Ovary (tissue), 9 donors: ENCODE data around the gene UBR1. TPM values are rescaled to one million over a fixed set of nuclear protein-coding genes. Genes with fewer than 3 reads are reported as not detected.

ENCODE experiments used
- DNase-seq, 5 donors: peaks; one replicate each; pipeline ENCODE4 v3.0.0-alpha.2; 2019 to 2020
- H3K27ac ChIP-seq, 2 donors: fragments of 200-600 bp; one replicate each; pipeline versions ENCODE4 v1.5.1 to v1.8.0; 2019 to 2022
- H3K27me3 ChIP-seq: fragments of 200-600 bp; one replicate; pipeline ENCODE4 v1.8.0; 2022
- H3K36me3 ChIP-seq: fragments of 200-600 bp; sonication (generic); one replicate; pipeline ENCODE4 v1.5.1; 2019
- H3K4me1 ChIP-seq: one replicate; pipeline ENCODE4 v1.8.1; 2013; ENCODE audit warnings: mild to moderate bottlenecking, moderate library complexity; ENCODE audit not compliant: insufficient read depth
- H3K4me3 ChIP-seq: fragments of 200-600 bp; sonication (generic); one replicate; pipeline ENCODE4 v1.5.1; 2017
- H3K9me3 ChIP-seq, 2 donors: fragments of 200-600 bp in 1 of 2; sonication (generic) in 1 of 2; one replicate each; pipeline versions ENCODE4 v1.5.1 to v1.8.1; 2013 to 2019; ENCODE audit warnings: mild to moderate bottlenecking in 1 of 2, moderate library complexity in 1 of 2
- EP300 ChIP-seq: sonication (generic); formaldehyde crosslinking; IDR thresholded peaks from one replicate; pipeline ENCODE4 v1.6.1; 2017; ENCODE audit warnings: antibody characterized with exemption
- POLR2A ChIP-seq: fragments of 450-650 bp; IDR thresholded peaks from one replicate; pipeline ENCODE4 v1.6.1; 2017; ENCODE audit warnings: antibody characterized with exemption, mild to moderate bottlenecking, moderate library complexity
- WGBS, 3 donors: extraction: QIAGEN DNeasy Blood & Tissue Kit in 1 of 3; methylation state at CpG; one replicate each; pipeline versions ENCODE4 v1.1.5 to v1.1.7; 2013 to 2017; 5-methylcytosine and 5-hydroxymethylcytosine counted together
- intact Hi-C, 4 donors: fragments of 100-400 bp; cut with DNase I; formaldehyde crosslinking; loops; one replicate each; pipeline versions ENCODE4 v1.11.0 to v1.15.1; 2022 to 2023
- polyA plus RNA-seq, 2 donors: library from polyadenylated mRNA; stranded (reverse); fragments of 200-250 nt in 1 of 2; fragments of 350-450 nt in 1 of 2; fragmentation: Illumina TruSeq in 1 of 2; extraction: RNeasy Lipid Tissue Mini Kit (QIAGEN cat#74804) in 1 of 2; gene quantifications; one replicate each; pipeline ENCODE4 v1.2.3, GENCODE V29; 2013 to 2014
- total RNA-seq, 7 donors: library from RNA; depleted of rRNA in 2 of 7; stranded (reverse); fragments of >200 nt in 2 of 7; fragmentation: NEBNext Ultra II Directional in 3 of 7; extraction: Animal tissue kit (Norgen Biotek cat#: 25700) in 3 of 7; gene quantifications; one replicate each; pipeline versions ENCODE4 v1.1.0 to v1.2.4, GENCODE V29; 2016 to 2023
- TF ChIP-seq, protein P1 (sequence below), 3 donors: fragments of 450-650 bp in 2 of 3; fragments of 200-600 bp in 1 of 3; IDR thresholded peaks; one replicate each; pipeline versions ENCODE4 v1.5.1 to v1.8.0; 2016 to 2022; ENCODE audit warnings: antibody characterized with exemption in 3 of 3, mild to moderate bottlenecking in 1 of 3
- donor health status: DM: no; HTN: no; CAD: no; lungs with moderate emphysema.
- donor health status: DM: no; HTN: no; CAD: no.
- donor health status: Bipolar disorder and iron deficiency.
- donor health status: DM: yes; HTN: yes; CAD: no.
- donor health status: DM: no; HTN: no; CAD: no.
- donor health status: DM: yes; HTN: yes; CAD: no.

The UBR1 gene
- total and polyA plus RNA-seq, 9 donors, result 7.5 to 34.1 (median 26.8) TPM

DNA sequence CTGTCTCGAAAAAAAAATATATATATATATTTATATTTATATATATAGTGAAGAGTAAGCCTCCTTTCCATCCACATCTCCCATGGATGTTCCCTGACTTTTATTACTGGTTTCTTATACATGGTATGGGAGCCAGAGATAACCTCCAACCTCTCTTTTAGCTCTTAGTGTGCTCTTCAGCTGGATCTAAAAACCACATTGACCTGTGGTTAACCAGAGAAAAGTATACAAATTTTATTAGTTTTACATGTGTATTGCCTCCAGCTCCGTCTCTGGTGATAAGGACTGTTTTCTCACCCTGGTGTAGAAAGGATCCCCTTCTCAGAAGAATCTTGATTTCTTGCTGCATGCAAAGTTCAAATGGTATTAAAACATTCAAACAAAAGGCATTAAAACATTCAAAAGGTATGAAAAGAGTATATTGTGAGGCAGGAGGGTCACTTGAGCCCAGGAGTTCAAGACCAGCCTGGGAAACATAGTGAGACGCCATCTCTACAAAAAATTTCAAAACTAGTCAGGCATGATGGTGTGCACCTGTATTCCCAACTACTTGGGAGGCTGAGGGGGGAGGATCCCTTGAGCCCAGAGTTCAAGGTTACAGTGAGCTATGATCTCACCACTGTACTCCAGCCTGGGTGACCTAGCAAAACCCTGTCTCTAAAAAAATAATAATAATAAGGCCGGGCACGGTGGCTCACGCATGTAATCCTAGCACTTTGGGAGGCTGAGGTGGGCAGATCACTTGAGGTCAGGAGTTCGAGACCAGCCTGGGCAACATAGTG, 171.8 kb downstream of the UBR1 start:
- DNase-seq, result no peak
- no peaks in the 10 kb centered on the region for H3K36me3 ChIP-seq
- no peak overlapping the region for H3K4me3 ChIP-seq
- TF ChIP-seq EP300 (no peak), POLR2A (no peak)
- intact Hi-C loops, result no loop called here
- H3K4me1 ChIP-seq, result peaks cover 2% of the 10 kb centered on the region
- H3K27me3 ChIP-seq, result no peaks in the 10 kb centered on the region
- no peaks in the 10 kb centered on the region for H3K9me3 ChIP-seq
- no peak overlapping the region for H3K27ac ChIP-seq
- 42 to 50% (median 47%) methylated on average over 7 of the region's 7 CpGs for WGBS, 3 donors

DNA sequence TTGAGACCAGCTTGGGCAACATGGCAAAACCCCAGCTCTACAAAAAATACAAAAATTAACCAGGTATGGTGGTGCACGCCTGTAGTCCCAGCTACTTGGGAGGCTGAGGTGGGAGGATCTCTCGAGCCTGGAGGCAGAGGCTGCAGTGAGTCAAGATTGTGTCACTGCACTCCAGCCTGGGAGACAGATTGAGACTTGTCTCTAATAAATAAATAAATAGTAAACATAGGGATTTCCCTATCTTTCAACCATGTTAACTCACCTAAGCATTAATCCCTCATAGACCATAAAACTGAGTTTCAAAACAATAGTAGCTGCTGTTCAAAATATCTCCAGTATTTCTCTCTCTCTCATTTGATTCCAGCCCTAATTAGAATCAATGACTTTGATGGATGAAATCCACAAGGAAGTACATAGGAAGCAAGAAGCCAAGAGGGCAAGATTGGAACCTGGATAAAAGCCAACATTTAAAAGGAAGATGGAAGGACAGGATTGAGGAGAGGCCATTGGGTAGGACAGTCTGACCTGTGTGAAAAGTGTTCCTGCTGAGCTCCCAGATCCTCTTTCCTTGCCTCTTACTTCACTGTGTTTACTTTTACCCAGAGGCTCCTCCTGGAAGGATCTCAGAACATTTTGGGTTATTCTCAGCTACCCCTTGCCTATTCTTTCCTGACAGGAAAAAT, 172.9 kb downstream of the UBR1 start:
- H3K9me3 ChIP-seq, result no peaks in the 10 kb centered on the region
- no peaks in the 10 kb centered on the region for H3K36me3 ChIP-seq
- H3K4me3 ChIP-seq, result no peak overlapping the region
- H3K27ac ChIP-seq, result no peak overlapping the region
- no peak for TF ChIP-seq POLR2A
- TF ChIP-seq EP300, result no peak
- TF ChIP-seq, protein P1, sequence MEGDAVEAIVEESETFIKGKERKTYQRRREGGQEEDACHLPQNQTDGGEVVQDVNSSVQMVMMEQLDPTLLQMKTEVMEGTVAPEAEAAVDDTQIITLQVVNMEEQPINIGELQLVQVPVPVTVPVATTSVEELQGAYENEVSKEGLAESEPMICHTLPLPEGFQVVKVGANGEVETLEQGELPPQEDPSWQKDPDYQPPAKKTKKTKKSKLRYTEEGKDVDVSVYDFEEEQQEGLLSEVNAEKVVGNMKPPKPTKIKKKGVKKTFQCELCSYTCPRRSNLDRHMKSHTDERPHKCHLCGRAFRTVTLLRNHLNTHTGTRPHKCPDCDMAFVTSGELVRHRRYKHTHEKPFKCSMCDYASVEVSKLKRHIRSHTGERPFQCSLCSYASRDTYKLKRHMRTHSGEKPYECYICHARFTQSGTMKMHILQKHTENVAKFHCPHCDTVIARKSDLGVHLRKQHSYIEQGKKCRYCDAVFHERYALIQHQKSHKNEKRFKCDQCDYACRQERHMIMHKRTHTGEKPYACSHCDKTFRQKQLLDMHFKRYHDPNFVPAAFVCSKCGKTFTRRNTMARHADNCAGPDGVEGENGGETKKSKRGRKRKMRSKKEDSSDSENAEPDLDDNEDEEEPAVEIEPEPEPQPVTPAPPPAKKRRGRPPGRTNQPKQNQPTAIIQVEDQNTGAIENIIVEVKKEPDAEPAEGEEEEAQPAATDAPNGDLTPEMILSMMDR (IDR thresholded peaks at IDR 0.05), result no peak
- H3K4me1 ChIP-seq, result peaks cover 2% of the 10 kb centered on the region
- intact Hi-C loops, result no loop called here
- WGBS, 3 donors, result 95 to 97% (median 96%) methylated on average over 2 of the region's 2 CpGs
- DNase-seq, result no peak
- H3K27me3 ChIP-seq, result no peaks in the 10 kb centered on the region

DNA sequence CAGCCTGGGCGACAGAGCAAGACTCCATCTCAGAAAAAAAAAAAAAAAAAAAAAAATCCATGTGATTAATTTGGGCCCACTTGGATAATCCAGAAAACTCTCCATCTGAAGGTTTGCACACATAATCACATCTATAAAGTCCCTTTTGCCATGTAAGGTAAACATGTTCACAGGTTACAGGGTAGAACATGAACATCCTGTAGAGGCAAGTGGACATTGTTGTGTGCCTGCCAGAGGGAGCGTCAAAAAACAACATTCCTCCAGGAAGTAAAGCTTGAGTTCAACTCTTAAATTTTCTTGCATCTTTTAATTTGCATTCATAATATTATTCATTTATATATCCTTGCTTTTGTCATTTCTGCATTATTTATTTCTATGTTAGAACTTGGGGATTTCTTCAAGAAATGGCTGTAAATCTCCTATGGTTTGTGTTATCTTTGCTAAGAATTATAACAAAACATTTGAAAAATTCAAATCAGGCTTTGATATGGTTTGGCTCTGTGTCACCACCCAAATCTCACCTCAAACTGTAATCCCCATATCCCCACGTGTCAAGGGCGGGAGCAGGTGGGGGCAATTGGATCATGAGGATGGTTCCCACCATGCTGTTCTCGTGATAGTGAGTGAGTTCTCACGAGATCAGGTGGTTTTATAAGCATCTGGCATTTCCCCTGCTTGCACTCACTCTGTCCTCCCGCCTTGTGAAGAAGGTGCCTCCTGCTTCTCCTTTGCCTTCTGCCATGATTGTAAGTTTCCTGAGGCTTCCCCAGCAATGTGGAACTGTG, 173.9 kb downstream of the UBR1 start:
- H3K9me3 ChIP-seq, result no peaks in the 10 kb centered on the region
- peaks cover 2% of the 10 kb centered on the region for H3K4me1 ChIP-seq
- no peak overlapping the region for H3K27ac ChIP-seq
- intact Hi-C loops, result no loop called here
- H3K36me3 ChIP-seq, result no peaks in the 10 kb centered on the region
- DNase-seq, result no peak
- H3K27me3 ChIP-seq, result no peaks in the 10 kb centered on the region
- H3K4me3 ChIP-seq, result no peak overlapping the region
- 72 to 83% (median 74%) methylated on average over 7 of the region's 7 CpGs for WGBS, 3 donors
- TF ChIP-seq, protein P1 (IDR thresholded peaks at IDR 0.05), result no peak
- TF ChIP-seq POLR2A, result no peak

DNA sequence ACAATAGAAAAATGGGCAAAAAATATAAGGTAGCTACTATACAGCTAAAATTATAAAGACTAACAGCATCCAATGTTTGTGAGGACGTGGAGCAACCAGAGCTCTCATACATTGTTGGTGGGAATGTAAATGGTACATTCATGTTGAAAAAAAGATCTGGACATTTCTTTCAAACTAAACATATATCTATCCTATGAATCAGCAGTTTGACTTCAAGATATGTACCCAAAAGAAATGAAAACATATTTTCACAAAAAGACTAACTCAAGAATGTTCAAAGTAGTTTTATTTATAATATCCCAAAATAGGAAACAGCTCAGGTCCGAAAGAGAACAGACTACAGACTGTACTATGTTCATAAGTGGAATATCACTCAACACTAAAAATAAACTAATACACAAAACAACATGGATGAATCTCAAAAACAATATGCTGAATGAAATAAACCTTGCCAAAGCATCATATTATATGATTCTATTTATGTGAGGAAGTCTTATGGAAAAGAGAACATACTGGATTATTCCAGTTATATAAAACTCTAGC, 176.5 kb downstream of the UBR1 start:
- Histone ChIP-seq H3K27ac (no peak overlapping the region), H3K4me1 (peaks cover 2% of the 10 kb centered on the region), H3K27me3 (no peaks in the 10 kb centered on the region), H3K4me3 (no peak overlapping the region), H3K36me3 (no peaks in the 10 kb centered on the region), H3K9me3 (no peaks in the 10 kb centered on the region)
- intact Hi-C loops, result loop anchor here in 2 of 4 donors (10.0 kb wide), 2 partner anchors 195 to 225 kb away; partner anchors contain the start of gene CDAN1 (in 2 of the 2)
- DNase-seq, result no peak
- no peak for TF ChIP-seq POLR2A
- TF ChIP-seq EP300, result no peak
- TF ChIP-seq, protein P1 (IDR thresholded peaks at IDR 0.05), result no peak
- WGBS, 3 donors, result 43 to 60% (median 51%) methylated on average over 2 of the region's 2 CpGs
